ENCODE measurements around the gene ST6GALNAC3.

Gene ST6GALNAC3

GRCh38 chr1:76279101-76279748, 204.7 kb downstream of the ST6GALNAC3 start:
- H3K9me3 ChIP-seq (ENCODE audit: control insufficient read depth, insufficient read depth, low read length) = no peaks in the 10 kb centered on the region
- H3K4me1 ChIP-seq (ENCODE audit: control insufficient read depth, low read length) = no peaks in the 10 kb centered on the region
- H3K9me2 ChIP-seq (replicated peaks; ENCODE audit: control insufficient read depth, low read length) = no peaks in the 10 kb centered on the region
- H3K79me2 ChIP-seq (ENCODE audit: control insufficient read depth, low read length) = no peaks in the 10 kb centered on the region
- H3K27me3 ChIP-seq (ENCODE audit: control insufficient read depth, low read length) = no peaks in the 10 kb centered on the region
- TF ChIP-seq EZH2phosphoT487 (IDR thresholded peaks at IDR 0.05; ENCODE audit: borderline replicate concordance, low read length) = no peak
- TF ChIP-seq CTCF (IDR thresholded peaks at IDR 0.05; ENCODE audit: low read depth, low read length, poor library complexity, severe bottlenecking) = no peak
- no peak overlapping the region for H3K4me3 ChIP-seq (ENCODE audit: low read length)
- H3K27ac ChIP-seq (ENCODE audit: low read depth, low read length) = no peak overlapping the region
- no peaks in the 10 kb centered on the region for H3F3A ChIP-seq (ENCODE audit: control insufficient read depth, insufficient read depth)
- no peaks in the 10 kb centered on the region for H4K20me1 ChIP-seq (ENCODE audit: control insufficient read depth, insufficient read depth, low read depth, low read length)
- no peaks in the 10 kb centered on the region for H3K36me3 ChIP-seq (ENCODE audit: control insufficient read depth, low read length)
- H3K4me2 ChIP-seq (ENCODE audit: low read length) = no peak overlapping the region

GRCh38 chr1:76281306-76281705, 206.8 kb downstream of the ST6GALNAC3 start:
- Histone ChIP-seq H3K4me2 (ENCODE audit: low read length) (no peak overlapping the region), H3K27ac (ENCODE audit: low read depth, low read length) (no peak overlapping the region), H3K79me2 (ENCODE audit: control insufficient read depth, low read length) (no peaks in the 10 kb centered on the region), H4K20me1 (ENCODE audit: control insufficient read depth, insufficient read depth, low read depth, low read length) (no peaks in the 10 kb centered on the region), H3K4me1 (ENCODE audit: control insufficient read depth, low read length) (peaks cover 14% of the 10 kb centered on the region), H3F3A (ENCODE audit: control insufficient read depth, insufficient read depth) (no peaks in the 10 kb centered on the region), H3K4me3 (ENCODE audit: low read length) (no peak overlapping the region), H3K36me3 (ENCODE audit: control insufficient read depth, low read length) (no peaks in the 10 kb centered on the region), H3K27me3 (ENCODE audit: control insufficient read depth, low read length) (no peaks in the 10 kb centered on the region), H3K9me3 (ENCODE audit: control insufficient read depth, insufficient read depth, low read length) (no peaks in the 10 kb centered on the region), H3K9me2 (replicated peaks; ENCODE audit: control insufficient read depth, low read length) (no peaks in the 10 kb centered on the region)
- TF ChIP-seq EZH2phosphoT487 (IDR thresholded peaks at IDR 0.05; ENCODE audit: borderline replicate concordance, low read length) (no peak), CTCF (IDR thresholded peaks at IDR 0.05; ENCODE audit: low read depth, low read length, poor library complexity, severe bottlenecking) (no peak)

GRCh38 chr1:76284842-76285241, 210.3 kb downstream of the ST6GALNAC3 start:
- no peak overlapping the region for H3K4me2 ChIP-seq (ENCODE audit: low read length)
- H3K79me2 ChIP-seq (ENCODE audit: control insufficient read depth, low read length) = no peaks in the 10 kb centered on the region
- H3K36me3 ChIP-seq (ENCODE audit: control insufficient read depth, low read length) = no peaks in the 10 kb centered on the region
- H3K27ac ChIP-seq (ENCODE audit: low read depth, low read length) = no peak overlapping the region
- no peak overlapping the region for H3K4me3 ChIP-seq (ENCODE audit: low read length)
- no peak for TF ChIP-seq EZH2phosphoT487 (IDR thresholded peaks at IDR 0.05; ENCODE audit: borderline replicate concordance, low read length)
- no peak for TF ChIP-seq CTCF (IDR thresholded peaks at IDR 0.05; ENCODE audit: low read depth, low read length, poor library complexity, severe bottlenecking)
- H3F3A ChIP-seq (ENCODE audit: control insufficient read depth, insufficient read depth) = no peaks in the 10 kb centered on the region
- no peaks in the 10 kb centered on the region for H3K9me3 ChIP-seq (ENCODE audit: control insufficient read depth, insufficient read depth, low read length)
- H3K9me2 ChIP-seq (replicated peaks; ENCODE audit: control insufficient read depth, low read length) = no peaks in the 10 kb centered on the region
- H3K4me1 ChIP-seq (ENCODE audit: control insufficient read depth, low read length) = peaks cover 18% of the 10 kb centered on the region
- no peaks in the 10 kb centered on the region for H4K20me1 ChIP-seq (ENCODE audit: control insufficient read depth, insufficient read depth, low read depth, low read length)
- no peaks in the 10 kb centered on the region for H3K27me3 ChIP-seq (ENCODE audit: control insufficient read depth, low read length)
